HG03196 (cell line): ENCODE results near the gene MAP3K14.

ENCODE experiments used
- ATAC-seq: cut with Tn5 transposase; IDR thresholded peaks from one replicate; pipeline ENCODE4 v1.9.1; 2021; ENCODE audit not compliant: unreplicated experiment

Gene MAP3K14

GRCh38 chr17:45284176-45285140 is 32.4 kb downstream of the MAP3K14 start:
- ATAC-seq, result no peak

- no peak for ATAC-seq
These were observed 33.1 kb downstream of the MAP3K14 start for GRCh38 chr17:45283711-45284110.

DNA sequence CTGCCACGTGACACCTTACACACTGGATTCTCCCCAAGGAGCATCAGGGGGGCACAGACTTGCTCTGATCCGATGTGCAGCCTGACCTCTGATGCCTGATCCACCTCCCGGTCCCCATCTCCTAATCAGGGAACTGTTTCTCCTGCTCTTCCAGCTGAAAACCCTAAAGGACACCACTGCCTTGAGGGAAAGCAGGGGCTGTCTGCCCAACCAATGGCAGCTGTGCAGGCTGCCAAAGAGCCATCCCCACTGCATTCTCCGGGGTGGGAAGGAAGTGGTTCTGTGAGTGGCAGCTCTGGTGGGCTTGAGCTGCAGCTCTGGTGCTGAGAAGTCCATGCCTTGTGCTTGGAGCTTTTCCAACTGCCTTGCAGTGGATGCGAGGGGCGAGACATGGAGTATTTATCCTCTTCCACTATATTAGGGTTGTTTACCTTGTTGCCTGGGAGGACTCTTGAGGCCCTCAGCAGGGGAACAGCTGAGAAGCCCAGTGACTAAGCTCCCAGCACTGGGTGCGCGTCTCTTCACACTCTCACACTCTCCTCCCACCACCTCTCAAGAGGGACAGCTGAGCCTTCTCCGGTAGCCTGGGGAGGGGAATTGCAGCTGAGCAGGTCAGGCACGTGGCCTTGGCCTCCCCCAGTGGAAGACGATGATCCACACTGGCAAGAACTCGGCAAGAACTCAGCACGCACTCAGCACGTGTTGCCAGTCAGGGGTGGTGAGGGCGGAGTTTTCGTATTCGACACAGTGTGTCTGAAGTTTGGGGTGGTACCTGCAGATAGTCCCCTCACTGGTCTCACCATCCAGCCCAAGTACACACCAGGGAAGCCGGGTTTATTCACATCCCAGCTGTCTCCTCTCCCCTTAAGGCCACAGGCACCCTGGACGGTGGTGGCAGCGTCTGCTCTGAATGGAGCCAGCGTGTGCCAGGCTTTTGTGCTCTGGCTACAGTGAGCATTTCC is 33.9 kb downstream of the MAP3K14 start:
- ATAC-seq, result no peak

DNA sequence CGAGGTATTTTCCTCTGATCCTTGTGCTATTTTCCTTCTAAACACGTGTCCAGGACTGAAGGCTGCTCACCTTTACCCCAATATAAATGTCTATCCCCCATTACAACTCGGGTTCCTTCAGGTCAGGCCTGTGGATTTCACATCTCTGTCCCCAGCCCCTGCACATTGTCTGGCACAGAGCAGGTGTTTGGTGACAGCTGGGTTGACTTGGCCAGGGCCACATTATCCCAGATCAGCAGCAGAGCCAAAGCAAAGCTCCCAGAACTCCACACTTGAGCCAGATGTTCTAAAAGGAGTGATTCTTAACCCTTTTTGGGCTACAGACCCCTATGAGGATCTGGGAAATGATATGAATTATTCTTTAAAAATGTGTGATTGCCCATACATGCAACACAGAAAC is 36.9 kb downstream of the MAP3K14 start:
- no peak for ATAC-seq

DNA sequence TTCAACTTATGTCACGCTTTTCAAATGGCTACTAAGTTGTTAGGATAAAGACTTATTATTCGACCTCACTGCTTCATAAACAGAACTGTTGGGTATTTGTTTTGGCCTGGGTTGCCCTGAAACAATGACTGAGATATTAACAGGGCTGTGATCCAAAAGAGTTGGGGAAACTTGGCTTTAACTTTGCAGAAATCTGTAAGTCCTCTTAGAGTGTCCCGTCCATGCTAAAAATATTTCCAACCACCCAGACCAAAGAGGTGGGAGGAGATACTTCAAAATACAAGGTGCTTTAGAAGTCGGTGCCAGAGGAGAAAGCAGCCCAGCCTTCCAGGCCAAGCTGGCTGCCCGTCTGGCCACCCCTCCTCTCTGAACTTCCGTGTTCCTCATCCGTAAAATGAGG is 38.8 kb downstream of the MAP3K14 start:
- ATAC-seq, result no peak

- ATAC-seq, result no peak
These were observed 39.5 kb downstream of the MAP3K14 start for GRCh38 chr17:45277216-45277849.

GRCh38 chr17:45276031-45276430 is 40.8 kb downstream of the MAP3K14 start:
- no peak for ATAC-seq

DNA sequence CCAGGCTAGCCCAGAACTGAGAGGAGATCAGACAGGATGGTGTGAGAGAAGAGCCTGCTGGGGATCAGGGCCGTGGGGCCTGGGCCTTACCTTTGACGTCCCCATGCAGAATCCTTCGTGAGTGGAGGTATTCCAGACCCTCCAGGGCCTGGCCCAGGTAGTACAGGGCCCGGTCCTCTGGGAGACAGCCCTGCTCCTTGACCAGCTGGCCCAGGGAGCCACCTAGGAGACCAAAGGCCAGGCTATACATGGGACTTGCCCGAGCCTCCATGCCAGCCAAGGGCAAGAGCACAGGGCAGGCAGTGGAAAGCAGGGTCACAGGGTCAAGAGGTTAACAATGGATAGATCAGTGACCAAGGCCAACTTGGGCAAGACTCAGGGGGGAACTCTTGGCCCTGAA is 42.8 kb downstream of the MAP3K14 start:
- ATAC-seq, result no peak

- no peak for ATAC-seq
These were observed 43.3 kb downstream of the MAP3K14 start for GRCh38 chr17:45273551-45273957.

DNA sequence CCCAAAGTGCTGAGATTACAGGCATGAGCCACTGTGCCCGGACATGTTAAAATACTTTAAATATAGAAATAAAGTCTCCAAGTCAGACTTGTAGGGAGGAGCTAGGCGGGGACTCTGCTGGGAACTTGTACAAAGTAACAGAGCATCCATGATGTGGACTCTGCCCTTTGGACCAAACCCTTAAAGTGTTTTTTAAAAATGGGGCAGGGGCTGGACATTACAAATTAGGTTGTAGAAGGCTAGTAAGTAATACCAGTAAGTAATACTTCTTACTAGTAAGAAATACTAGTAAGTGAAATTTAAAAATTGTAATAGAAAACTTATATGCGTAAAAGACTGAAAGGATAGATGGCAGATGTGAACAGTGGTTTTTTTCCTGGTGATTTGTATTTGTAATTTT is 45.2 kb downstream of the MAP3K14 start:
- ATAC-seq, result no peak

DNA sequence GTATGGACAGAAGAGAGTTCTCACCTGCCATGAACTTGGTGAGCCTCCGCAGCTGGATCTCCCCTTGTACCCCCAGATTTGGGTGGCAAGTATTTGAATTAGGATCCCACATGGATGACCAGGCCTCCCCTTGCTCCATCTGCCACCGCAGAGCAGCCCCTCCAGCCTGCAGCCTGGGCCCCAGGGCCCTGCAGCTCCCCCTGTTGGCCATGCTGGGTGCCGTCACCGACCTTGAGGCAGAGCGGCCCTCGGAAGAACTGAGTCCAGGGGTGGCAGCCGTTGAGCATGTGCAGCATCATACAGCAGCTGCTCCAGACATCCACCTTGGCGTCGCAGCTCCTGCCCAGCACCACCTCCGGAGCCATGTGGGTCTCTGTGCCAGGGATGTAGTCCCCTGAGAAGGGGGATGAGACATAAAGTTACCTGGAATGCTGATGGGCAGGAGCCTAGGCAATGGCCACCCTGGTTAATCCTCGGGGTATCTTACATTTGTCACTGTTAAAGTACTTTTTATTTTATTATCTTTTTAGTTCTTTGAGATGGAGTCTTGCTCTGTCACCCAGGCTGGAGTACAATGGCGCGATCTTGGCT is 45.9 kb downstream of the MAP3K14 start:
- no peak for ATAC-seq

DNA sequence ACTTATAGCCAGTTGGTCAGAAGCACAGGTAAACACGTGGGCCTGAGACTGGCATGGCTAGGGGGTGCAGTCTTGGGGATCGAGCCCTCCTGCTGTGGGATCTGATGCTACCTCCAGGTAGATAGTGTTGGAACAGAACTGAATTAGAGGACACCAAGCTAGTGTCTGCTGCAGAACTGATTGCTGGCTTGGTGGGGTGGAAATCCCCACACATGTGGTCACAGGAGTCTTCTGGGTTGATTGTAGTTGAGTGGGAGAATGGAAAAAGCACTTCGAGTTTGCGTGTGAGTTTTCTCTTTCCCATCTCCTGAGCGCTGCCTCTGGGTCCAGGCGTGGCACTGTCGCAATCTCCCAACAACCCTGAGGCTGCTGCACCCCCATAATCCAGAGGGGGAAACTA is 46.9 kb downstream of the MAP3K14 start:
- ATAC-seq, result no peak

DNA sequence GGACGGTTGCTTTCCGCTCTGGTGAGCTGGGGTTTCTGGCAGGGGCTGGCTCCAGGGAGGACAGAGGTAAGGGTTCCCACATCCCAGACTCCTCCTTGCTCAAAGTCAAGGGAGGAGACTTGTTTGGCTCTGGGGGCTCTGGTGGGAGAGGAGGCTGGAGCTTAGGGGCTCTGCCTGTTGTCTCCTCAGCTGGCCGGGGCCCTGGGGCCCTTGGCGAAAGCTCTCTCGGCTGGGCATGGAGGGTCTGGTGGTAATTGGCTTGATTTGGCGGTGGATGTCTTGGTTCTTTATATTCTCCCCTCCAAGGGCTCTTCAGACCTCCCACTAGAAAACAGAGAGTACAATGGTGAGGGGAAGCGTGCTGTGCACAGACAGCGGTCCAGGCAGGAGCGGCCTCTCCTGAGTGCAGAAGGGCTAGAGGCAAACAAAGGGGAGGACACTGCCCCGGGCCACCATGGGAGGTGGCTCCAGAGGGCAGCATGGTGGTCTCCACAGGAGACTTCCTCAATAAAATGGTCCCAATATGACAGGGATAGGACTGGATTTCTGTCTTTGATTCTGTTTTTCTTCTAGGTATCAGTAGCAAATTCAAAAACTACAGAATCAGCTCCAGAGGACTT is 49.3 kb downstream of the MAP3K14 start:
- no peak for ATAC-seq

GRCh38 chr17:45266372-45266926 is 50.4 kb downstream of the MAP3K14 start:
- no peak for ATAC-seq

DNA sequence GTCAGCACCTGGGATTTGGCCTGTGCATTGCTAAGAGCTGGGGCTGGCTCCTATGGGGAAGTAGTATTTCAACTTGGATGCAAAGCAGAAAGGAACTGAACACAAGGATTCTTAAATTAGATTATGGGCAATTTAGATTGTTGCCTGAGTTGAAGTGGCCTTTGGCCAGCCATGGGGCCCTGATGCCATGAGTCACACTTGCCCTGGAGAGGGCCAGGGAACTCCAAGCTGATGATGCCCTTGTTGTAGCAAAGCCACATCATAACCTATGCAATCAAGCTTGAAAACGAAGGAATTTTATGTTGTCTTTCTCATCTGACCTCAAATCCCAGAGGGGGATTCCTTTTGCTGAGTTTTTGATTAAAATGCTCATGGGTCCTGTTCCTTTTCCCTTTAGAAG is 51.0 kb downstream of the MAP3K14 start:
- no peak for ATAC-seq

GRCh38 chr17:45264988-45265387 is 51.8 kb downstream of the MAP3K14 start:
- no peak for ATAC-seq

- no peak for ATAC-seq
These were observed 52.4 kb downstream of the MAP3K14 start for GRCh38 chr17:45264430-45264829.

DNA sequence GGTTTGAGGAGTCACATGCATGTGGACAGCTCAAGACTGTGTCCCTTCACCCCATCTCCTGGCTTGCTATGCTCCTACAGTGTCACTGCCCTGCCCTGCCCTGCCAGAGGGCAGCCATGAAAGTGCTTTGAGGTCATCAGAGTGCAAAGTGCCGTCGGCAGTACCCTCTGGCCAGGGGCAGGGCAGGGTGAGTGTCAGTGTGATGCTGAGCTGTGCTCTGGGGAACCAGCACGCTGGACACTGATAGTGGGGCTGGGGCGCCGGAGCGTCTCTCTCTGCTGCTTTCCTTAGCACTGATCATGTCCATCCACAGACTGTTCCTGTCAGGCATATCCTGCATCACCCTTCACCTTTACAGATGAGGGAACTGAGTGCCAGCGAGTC is 53.4 kb downstream of the MAP3K14 start:
- no peak for ATAC-seq

DNA sequence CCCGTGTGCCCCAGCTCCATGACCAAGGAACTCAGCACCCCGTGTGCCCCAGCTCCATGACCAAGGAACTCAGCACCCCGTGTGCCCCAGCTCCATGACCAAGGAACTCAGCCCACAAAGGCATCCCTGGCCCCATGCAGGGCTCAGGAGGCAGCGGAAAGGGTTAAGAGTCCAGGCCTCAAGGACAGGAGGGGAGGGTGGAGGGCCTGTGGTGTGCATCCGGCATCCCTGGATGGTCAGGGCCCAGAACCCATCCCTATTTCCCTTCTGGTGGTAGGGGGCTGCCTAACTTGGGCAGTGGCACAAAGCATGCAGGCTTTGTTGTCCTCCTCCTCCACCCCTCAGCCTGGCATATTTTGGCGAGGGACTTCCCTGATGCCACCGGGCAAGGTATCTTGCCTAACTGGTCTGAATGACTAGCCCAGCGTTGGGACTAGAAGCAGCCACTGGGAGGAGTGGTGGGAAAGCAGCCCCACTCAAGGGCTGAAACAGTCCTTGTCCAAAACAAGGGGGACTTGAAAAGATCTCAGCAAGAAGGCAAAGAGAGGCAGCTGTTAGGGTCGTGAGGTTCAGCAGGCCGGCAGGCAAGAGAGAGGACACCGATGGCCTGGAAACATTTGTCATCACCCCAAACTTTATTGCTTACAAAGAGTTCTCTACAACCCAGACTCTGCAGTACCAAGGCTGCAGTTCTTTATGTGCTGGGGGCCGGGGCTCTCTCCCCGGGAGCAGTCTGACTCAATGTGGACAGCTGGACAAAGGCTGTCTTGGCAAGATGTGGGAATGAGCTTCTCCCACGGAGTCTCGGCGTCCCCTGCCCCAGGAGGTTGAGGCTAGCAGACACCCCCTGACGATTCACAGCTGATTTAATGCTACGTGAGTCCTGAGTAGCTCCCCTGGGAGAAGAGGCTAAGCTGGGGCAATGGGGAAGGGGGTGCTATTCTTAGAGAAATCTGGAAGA is 54.0 kb downstream of the MAP3K14 start:
- no peak for ATAC-seq
